Trophoblast cell (in vitro differentiated cells and primary cell): ENCODE data around the gene TMEM178B.

ENCODE experiments used
- DNase-seq, 2 donors: peaks; one replicate each; pipeline ENCODE4 v3.0.0-alpha.2; 2016
- H2AFZ ChIP-seq: 2 replicates; pipeline ENCODE4 v1.6.1; 2013; ENCODE audit warnings: low read length, moderate library complexity, mild to moderate bottlenecking; ENCODE audit not compliant: insufficient read depth, poor library complexity
- H2AK5ac ChIP-seq: 2 replicates; pipeline ENCODE4 v1.6.1; 2013; ENCODE audit warnings: mild to moderate bottlenecking, low read length
- H2BK120ac ChIP-seq: 2 replicates; pipeline ENCODE4 v1.6.1; 2013; ENCODE audit warnings: low read length, mild to moderate bottlenecking, moderate library complexity; ENCODE audit not compliant: insufficient read depth, poor library complexity
- H2BK12ac ChIP-seq: 2 replicates; pipeline ENCODE4 v1.6.1; 2013; ENCODE audit warnings: mild to moderate bottlenecking, low read length, moderate library complexity
- H2BK5ac ChIP-seq: 2 replicates; pipeline ENCODE4 v1.6.1; 2013; ENCODE audit warnings: low read length, low read depth, moderate library complexity, mild to moderate bottlenecking; ENCODE audit not compliant: poor library complexity
- H3K14ac ChIP-seq: 2 replicates; pipeline ENCODE4 v1.6.1; 2013; ENCODE audit warnings: mild to moderate bottlenecking, low read length
- H3K18ac ChIP-seq: 2 replicates; pipeline ENCODE4 v1.6.1; 2013; ENCODE audit warnings: mild to moderate bottlenecking, low read length
- H3K23ac ChIP-seq: 2 replicates; pipeline ENCODE4 v1.6.1; 2013; ENCODE audit warnings: low read length
- H3K27ac ChIP-seq: 2 replicates; pipeline ENCODE4 v1.5.1; 2013; ENCODE audit warnings: low read depth, mild to moderate bottlenecking, inconsistent platforms, low read length, moderate library complexity
- H3K27me3 ChIP-seq: 2 replicates; pipeline ENCODE4 v1.6.1; 2013; ENCODE audit warnings: inconsistent platforms, mild to moderate bottlenecking, low read length, moderate library complexity; ENCODE audit not compliant: insufficient read depth
- H3K36me3 ChIP-seq, 2 experiments: 1 replicate in 1 of 2; 2 replicates in 1 of 2; pipeline ENCODE4 v1.6.1; 2013; ENCODE audit warnings: low read length in 2 of 2, mild to moderate bottlenecking in 2 of 2, moderate library complexity in 1 of 2; ENCODE audit not compliant: insufficient read depth in 2 of 2, control insufficient read depth in 1 of 2
- H3K4ac ChIP-seq: 2 replicates; pipeline ENCODE4 v1.6.1; 2013; ENCODE audit warnings: low read depth, mild to moderate bottlenecking, low read length, moderate library complexity
- H3K4me1 ChIP-seq, 2 experiments: 1 replicate in 1 of 2; 2 replicates in 1 of 2; pipeline ENCODE4 v1.6.1; 2013; ENCODE audit warnings: low read length in 2 of 2, mild to moderate bottlenecking in 2 of 2, moderate library complexity in 1 of 2; ENCODE audit not compliant: insufficient read depth in 2 of 2, control insufficient read depth in 1 of 2
- H3K4me2 ChIP-seq: 2 replicates; pipeline ENCODE4 v1.6.1; 2013; ENCODE audit warnings: inconsistent platforms, mild to moderate bottlenecking, low read length, moderate library complexity
- H3K4me3 ChIP-seq: 2 replicates; pipeline ENCODE4 v1.5.1; 2013; ENCODE audit warnings: mild to moderate bottlenecking, low read depth, low read length, inconsistent platforms
- H3K79me1 ChIP-seq: one replicate; pipeline ENCODE4 v1.6.1; 2013; ENCODE audit warnings: low read length
- H3K79me2 ChIP-seq: 2 replicates; pipeline ENCODE4 v1.6.1; 2013; ENCODE audit warnings: low read length, mild to moderate bottlenecking; ENCODE audit not compliant: control insufficient read depth, insufficient read depth, poor library complexity
- H3K9ac ChIP-seq: 2 replicates; pipeline ENCODE4 v1.6.1; 2013; ENCODE audit warnings: mild to moderate bottlenecking, low read length
- H3K9me3 ChIP-seq: 2 replicates; pipeline ENCODE4 v1.6.1; 2013; ENCODE audit warnings: low read depth, mild to moderate bottlenecking, control low read depth, inconsistent platforms, low read length; ENCODE audit not compliant: insufficient read depth
- H4K12ac ChIP-seq: 2 replicates; pipeline ENCODE4 v1.6.1; 2013; ENCODE audit warnings: low read depth, mild to moderate bottlenecking, low read length, moderate library complexity
- H4K8ac ChIP-seq: 2 replicates; pipeline ENCODE4 v1.6.1; 2013; ENCODE audit warnings: low read depth, mild to moderate bottlenecking, low read length, moderate library complexity
- H4K91ac ChIP-seq: one replicate; pipeline ENCODE4 v1.6.1; 2013; ENCODE audit warnings: low read depth, mild to moderate bottlenecking, low read length, moderate library complexity
- WGBS: extraction: QIAGEN DNeasy Blood & Tissue Kit; methylation state at CpG from one replicate; pipeline ENCODE4 v1.1.7; 2013; ENCODE audit warnings: missing lambda C conversion rate; ENCODE audit not compliant: insufficient read length, insufficient coverage; ENCODE audit errors: extremely low coverage; 5-methylcytosine and 5-hydroxymethylcytosine counted together

TMEM178B gene

DNA sequence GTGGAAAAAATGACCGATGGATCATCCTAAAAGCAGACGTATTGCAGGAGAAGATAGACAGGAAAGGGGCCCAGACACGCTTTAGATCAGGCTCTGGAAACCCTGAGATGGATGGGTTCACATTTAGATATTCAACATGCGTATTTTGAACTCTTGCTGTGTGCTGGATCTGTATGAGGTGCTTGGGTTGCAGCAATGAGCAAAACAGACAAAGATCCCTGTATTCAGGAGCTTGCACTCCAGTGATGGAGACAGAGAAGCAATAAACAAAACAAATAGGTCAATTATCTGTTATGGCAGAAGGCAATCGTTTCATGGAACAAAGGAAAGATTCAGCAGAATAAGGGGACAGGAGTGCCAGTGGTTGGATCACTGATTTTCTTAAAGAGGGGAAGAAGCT, 275.5 kb downstream of the TMEM178B start:
- H2BK12ac ChIP-seq: no peak overlapping the region
- WGBS: no CpG with 5 or more reads among the region's 5 CpGs
- no peak overlapping the region for H3K14ac ChIP-seq

DNA sequence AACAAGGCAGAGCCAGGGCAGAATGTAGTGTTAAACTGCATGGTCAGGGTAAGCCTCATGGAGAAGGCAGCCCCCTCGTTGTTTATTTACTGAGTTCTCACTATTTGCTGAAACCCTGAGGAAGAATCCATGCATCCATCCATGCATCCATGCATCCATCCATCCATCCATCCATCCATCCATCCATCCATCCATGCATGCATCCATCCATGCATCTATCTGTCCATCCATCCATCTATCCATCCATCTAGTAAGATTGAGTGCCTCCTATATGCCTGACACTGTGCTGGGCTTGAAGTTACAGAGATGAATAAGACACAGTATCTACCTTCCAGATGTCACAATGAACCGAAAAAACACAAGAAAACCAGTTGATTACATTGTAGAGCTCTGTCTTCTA, 275.9 kb downstream of the TMEM178B start:
- no CpG with 5 or more reads among the region's 2 CpGs for WGBS
- no peak overlapping the region for H4K8ac ChIP-seq

More for the DNA sequence above, 275.5 kb downstream of the TMEM178B start:
- H3K4ac ChIP-seq: no peak overlapping the region
- H4K91ac ChIP-seq: no peak overlapping the region
- no peak overlapping the region for H3K27ac ChIP-seq
- H3K18ac ChIP-seq: no peak overlapping the region
- no peaks in the 10 kb centered on the region for H3K27me3 ChIP-seq
- no peaks in the 10 kb centered on the region for H3K9me3 ChIP-seq
- no peak overlapping the region for H3K23ac ChIP-seq
- H2BK5ac ChIP-seq: no peak overlapping the region
- no peaks in the 10 kb centered on the region for H3K36me3 ChIP-seq
- H3K4me1 ChIP-seq: no peaks in the 10 kb centered on the region
- no peak overlapping the region for H2AK5ac ChIP-seq
- H2BK120ac ChIP-seq: no peak overlapping the region
- no peak for DNase-seq
- H2AFZ ChIP-seq: no peak overlapping the region
- H4K12ac ChIP-seq: no peak overlapping the region
- no peak overlapping the region for H4K8ac ChIP-seq
- H3K79me1 ChIP-seq: no peaks in the 10 kb centered on the region
- H3K79me2 ChIP-seq: no peaks in the 10 kb centered on the region
- no peak overlapping the region for H3K4me2 ChIP-seq
- no peak overlapping the region for H3K9ac ChIP-seq
- no peak overlapping the region for H3K4me3 ChIP-seq

DNA sequence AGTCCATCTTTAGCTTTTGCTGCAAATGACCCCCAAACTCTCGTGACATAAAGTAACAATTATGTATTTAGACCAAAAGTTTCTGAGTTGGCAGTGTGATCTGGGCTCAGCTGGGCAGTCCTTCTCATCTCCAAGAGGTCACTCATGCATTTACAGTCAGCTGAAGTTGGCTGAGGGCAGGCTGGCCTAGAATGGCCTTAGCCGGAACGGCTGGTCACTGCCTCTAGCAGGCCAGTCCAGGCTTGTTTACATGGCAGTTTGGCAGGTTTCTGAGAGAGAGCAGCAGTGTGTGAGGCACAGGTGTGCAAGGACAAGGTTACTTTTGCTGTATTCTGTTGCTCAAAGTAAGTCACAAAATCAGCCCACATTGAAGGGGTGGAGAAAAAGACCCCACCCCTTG, 277.3 kb downstream of the TMEM178B start:
- Histone ChIP-seq H3K4ac (no peak overlapping the region), H3K9me3 (no peaks in the 10 kb centered on the region), H4K8ac (no peak overlapping the region), H4K12ac (no peak overlapping the region), H2AK5ac (no peak overlapping the region), H4K91ac (no peak overlapping the region), H2BK5ac (no peak overlapping the region), H3K4me1 (no peaks in the 10 kb centered on the region), H3K4me3 (no peak overlapping the region), H3K36me3 (no peaks in the 10 kb centered on the region), H3K27ac (no peak overlapping the region), H3K4me2 (no peak overlapping the region), H3K79me1 (no peaks in the 10 kb centered on the region), H2BK12ac (no peak overlapping the region), H3K27me3 (no peaks in the 10 kb centered on the region), H2AFZ (no peak overlapping the region), H3K79me2 (no peaks in the 10 kb centered on the region), H3K23ac (no peak overlapping the region), H3K9ac (no peak overlapping the region), H2BK120ac (no peak overlapping the region), H3K14ac (no peak overlapping the region), H3K18ac (no peak overlapping the region)
- DNase-seq: no peak
- no CpG with 5 or more reads among the region's 3 CpGs for WGBS

More for the DNA sequence above, 275.9 kb downstream of the TMEM178B start:
- Histone ChIP-seq H2AFZ (no peak overlapping the region), H3K9me3 (no peaks in the 10 kb centered on the region), H3K79me1 (no peaks in the 10 kb centered on the region), H3K18ac (no peak overlapping the region), H3K4me3 (no peak overlapping the region), H3K27me3 (no peaks in the 10 kb centered on the region), H3K9ac (no peak overlapping the region), H3K23ac (no peak overlapping the region), H3K27ac (no peak overlapping the region), H2BK12ac (no peak overlapping the region), H4K91ac (no peak overlapping the region), H2AK5ac (no peak overlapping the region), H3K36me3 (no peaks in the 10 kb centered on the region), H2BK120ac (no peak overlapping the region), H3K4me1 (no peaks in the 10 kb centered on the region), H3K4me2 (no peak overlapping the region), H3K4ac (no peak overlapping the region), H3K79me2 (no peaks in the 10 kb centered on the region), H3K14ac (no peak overlapping the region), H2BK5ac (no peak overlapping the region), H4K12ac (no peak overlapping the region)
- no peak for DNase-seq

DNA sequence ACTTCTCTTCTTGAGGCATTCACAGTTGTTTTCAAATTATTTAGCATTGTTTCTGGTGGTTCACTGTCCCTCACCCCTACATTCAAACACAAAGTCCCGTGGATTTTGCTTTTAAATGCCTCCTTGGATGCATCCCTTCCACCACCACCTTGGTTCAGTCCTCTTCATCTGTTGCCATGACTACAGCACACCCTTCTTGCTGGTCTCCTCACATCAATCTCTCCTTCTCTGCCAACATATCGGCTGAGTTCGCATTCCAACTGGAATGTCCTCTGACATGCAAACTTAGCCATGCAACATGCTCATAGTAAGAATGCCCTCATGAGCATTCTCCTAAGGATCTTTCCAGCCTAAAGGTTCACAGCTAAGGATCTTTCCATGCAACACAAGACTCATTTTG, 279.1 kb downstream of the TMEM178B start:
- no peak overlapping the region for H3K27ac ChIP-seq
- no CpG with 5 or more reads among the region's 3 CpGs for WGBS
- H2BK5ac ChIP-seq: no peak overlapping the region
- no peak for DNase-seq
- H2AK5ac ChIP-seq: no peak overlapping the region
- no peaks in the 10 kb centered on the region for H3K4me1 ChIP-seq
- H3K4me3 ChIP-seq: no peak overlapping the region
- H3K27me3 ChIP-seq: no peaks in the 10 kb centered on the region
- no peaks in the 10 kb centered on the region for H3K9me3 ChIP-seq
- no peak overlapping the region for H3K14ac ChIP-seq
- no peak overlapping the region for H2BK120ac ChIP-seq
- no peak overlapping the region for H3K18ac ChIP-seq
- H2AFZ ChIP-seq: no peak overlapping the region
- H3K79me1 ChIP-seq: no peaks in the 10 kb centered on the region
- no peak overlapping the region for H3K23ac ChIP-seq
- no peak overlapping the region for H4K8ac ChIP-seq
- no peak overlapping the region for H3K9ac ChIP-seq
- H3K36me3 ChIP-seq: no peaks in the 10 kb centered on the region
- H4K91ac ChIP-seq: no peak overlapping the region
- H3K79me2 ChIP-seq: no peaks in the 10 kb centered on the region
- no peak overlapping the region for H3K4ac ChIP-seq
- H2BK12ac ChIP-seq: no peak overlapping the region
- no peak overlapping the region for H3K4me2 ChIP-seq
- no peak overlapping the region for H4K12ac ChIP-seq
